Lower lobe of right lung (tissue), 2 donors: ENCODE measurements around the gene ULK4. TPM values are rescaled to one million over a fixed set of nuclear protein-coding genes. Genes with fewer than 3 reads are reported as not detected.

Experiments
- ATAC-seq, 2 donors: fragments of 200-7000 bp; cut with Tn5 transposase; one replicate each; pipeline ENCODE4 v1.9.1; 2020 to 2022; ENCODE audit warnings: mild to moderate bottlenecking in 2 of 2, moderate library complexity in 2 of 2
- DNase-seq: peaks from one replicate; pipeline ENCODE4 v3.0.0-alpha.2; 2020
- H3K27ac ChIP-seq: fragments of 200-600 bp; one replicate; pipeline ENCODE4 v1.8.0; 2022
- H3K27me3 ChIP-seq: fragments of 200-600 bp; one replicate; pipeline ENCODE4 v1.8.0; 2022; ENCODE audit warnings: low read depth
- H3K36me3 ChIP-seq: fragments of 200-600 bp; one replicate; pipeline ENCODE4 v1.8.0; 2022; ENCODE audit warnings: mild to moderate bottlenecking
- H3K4me1 ChIP-seq: fragments of 200-600 bp; one replicate; pipeline ENCODE4 v1.8.0; 2022
- H3K4me3 ChIP-seq: fragments of 200-600 bp; one replicate; pipeline ENCODE4 v1.8.0; 2022; ENCODE audit warnings: mild to moderate bottlenecking
- H3K9me3 ChIP-seq: fragments of 200-600 bp; one replicate; pipeline ENCODE4 v1.8.0; 2022
- intact Hi-C: fragments of 100-400 bp; cut with DNase I; formaldehyde crosslinking; loops from one replicate; pipeline ENCODE4 v1.11.0; 2022
- total RNA-seq: library from RNA; stranded (reverse); fragmentation: NEBNext Ultra II Directional; extraction: Animal tissue kit (Norgen Biotek cat#: 25700); gene quantifications from one replicate; pipeline ENCODE4 v1.2.1, GENCODE V29; 2021
- TF ChIP-seq, protein P1 (sequence below): fragments of 200-600 bp; IDR thresholded peaks from one replicate; pipeline ENCODE4 v1.8.0; 2022; ENCODE audit warnings: antibody characterized with exemption, mild to moderate bottlenecking
- donor health status: DM: no; HTN: yes; CAD: no; lungs with severe emphysema.

The ULK4 gene
- total RNA-seq, 1 donor from 2014 or later, result 11.4 TPM

DNA sequence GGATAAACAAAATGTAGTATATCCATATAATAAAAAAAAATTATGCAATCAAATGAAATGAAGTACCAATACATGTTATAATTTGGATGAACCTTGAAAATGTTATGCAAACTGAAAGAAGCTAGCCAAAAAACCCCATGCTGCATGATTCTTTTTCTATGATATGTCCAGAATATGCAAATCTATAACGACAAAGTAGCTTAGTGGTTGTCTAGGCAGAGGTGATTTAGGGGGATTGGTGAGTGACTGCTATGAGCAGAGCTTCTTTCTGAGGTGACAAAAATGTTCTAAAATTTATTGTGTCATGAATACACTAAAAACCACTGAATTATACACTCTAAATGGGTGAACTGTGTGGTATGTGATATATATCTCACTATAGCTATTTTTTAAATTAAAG, 438.0 kb downstream of the ULK4 start:
- Histone ChIP-seq H3K4me3 (no peak overlapping the region), H3K4me1 (no peaks in the 10 kb centered on the region), H3K27me3 (no peaks in the 10 kb centered on the region), H3K36me3 (no peaks in the 10 kb centered on the region), H3K27ac (no peak overlapping the region), H3K9me3 (no peaks in the 10 kb centered on the region)
- TF ChIP-seq, protein P1, sequence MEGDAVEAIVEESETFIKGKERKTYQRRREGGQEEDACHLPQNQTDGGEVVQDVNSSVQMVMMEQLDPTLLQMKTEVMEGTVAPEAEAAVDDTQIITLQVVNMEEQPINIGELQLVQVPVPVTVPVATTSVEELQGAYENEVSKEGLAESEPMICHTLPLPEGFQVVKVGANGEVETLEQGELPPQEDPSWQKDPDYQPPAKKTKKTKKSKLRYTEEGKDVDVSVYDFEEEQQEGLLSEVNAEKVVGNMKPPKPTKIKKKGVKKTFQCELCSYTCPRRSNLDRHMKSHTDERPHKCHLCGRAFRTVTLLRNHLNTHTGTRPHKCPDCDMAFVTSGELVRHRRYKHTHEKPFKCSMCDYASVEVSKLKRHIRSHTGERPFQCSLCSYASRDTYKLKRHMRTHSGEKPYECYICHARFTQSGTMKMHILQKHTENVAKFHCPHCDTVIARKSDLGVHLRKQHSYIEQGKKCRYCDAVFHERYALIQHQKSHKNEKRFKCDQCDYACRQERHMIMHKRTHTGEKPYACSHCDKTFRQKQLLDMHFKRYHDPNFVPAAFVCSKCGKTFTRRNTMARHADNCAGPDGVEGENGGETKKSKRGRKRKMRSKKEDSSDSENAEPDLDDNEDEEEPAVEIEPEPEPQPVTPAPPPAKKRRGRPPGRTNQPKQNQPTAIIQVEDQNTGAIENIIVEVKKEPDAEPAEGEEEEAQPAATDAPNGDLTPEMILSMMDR, result no peak
- intact Hi-C loops, result no loop called here
- no peak for DNase-seq
- no peak for ATAC-seq

DNA sequence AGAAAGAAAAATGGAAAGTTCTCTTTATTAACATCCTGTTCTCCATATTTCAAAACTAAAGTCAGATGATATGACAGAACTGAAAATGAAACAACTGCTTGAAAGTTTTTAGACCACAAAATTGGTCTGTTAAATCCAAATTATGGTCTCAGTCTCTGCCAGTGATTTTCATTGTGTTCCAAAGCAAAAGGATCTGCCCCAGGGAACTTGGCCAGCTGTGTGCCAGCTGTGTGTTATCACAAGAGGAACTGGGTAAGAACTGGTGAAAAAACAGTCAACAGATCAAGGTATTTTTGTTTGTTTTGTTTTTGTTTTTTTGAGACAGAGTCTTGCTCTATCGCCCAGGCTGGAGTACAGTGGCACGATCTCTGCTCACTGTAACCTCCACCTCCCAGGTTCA, 439.3 kb downstream of the ULK4 start:
- intact Hi-C loops, result no loop called here
- no peak for ATAC-seq
- Histone ChIP-seq H3K27me3 (no peaks in the 10 kb centered on the region), H3K4me3 (no peak overlapping the region), H3K4me1 (no peaks in the 10 kb centered on the region), H3K27ac (no peak overlapping the region), H3K9me3 (no peaks in the 10 kb centered on the region), H3K36me3 (no peaks in the 10 kb centered on the region)
- TF ChIP-seq, protein P1, result no peak
- no peak for DNase-seq

DNA sequence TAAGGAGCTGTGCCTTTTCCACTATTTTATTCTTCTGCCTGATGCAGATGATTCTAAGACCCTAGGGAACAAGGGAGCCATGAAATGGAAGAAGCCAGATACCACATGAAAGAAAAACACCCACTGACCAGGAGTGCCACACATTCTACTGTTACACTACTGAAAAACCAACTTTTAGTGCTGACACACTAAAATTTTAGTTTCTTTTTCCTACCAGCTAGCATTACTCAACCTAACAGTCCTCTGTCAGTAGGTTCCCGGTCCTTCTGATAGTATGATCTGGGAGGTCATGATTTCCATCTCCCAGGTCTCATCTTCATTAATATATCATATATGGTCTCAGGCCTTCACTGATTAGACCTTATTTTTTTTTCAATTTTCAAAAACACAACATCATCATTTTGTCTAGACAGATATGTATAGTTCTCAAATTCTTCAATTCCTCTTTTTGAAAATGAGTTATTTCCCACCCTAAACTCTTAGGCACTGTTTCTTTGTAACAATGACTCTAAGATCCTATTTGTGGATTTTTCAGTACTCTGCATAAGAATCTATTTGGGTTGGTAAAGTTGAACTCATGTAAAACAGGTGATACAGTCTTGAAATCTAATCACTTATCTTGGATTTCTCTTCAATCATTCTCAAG, 440.8 kb downstream of the ULK4 start:
- no peak for ATAC-seq
- TF ChIP-seq, protein P1, result no peak
- intact Hi-C loops, result no loop called here

DNA sequence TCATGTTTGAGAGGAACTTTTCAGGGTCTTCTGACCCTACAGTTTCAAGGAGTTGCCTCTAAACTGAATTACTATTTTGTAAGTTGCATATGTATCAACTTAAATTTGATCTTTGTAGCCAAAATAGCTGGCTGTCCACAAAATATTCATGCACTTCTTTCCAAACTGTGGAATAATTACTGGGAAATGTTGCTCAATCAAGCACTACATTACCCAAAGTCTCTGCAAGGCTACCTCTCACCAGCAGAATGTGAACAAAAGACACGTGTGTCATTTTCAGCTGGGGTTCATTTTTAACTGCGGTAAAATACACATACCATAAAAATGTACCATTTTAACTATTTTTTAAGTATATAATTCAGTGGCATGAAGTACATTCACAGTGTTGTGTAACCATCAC, 442.2 kb downstream of the ULK4 start:
- TF ChIP-seq, protein P1, result no peak
- no peak for DNase-seq
- Histone ChIP-seq H3K4me1 (no peaks in the 10 kb centered on the region), H3K36me3 (no peaks in the 10 kb centered on the region), H3K4me3 (no peak overlapping the region), H3K27me3 (no peaks in the 10 kb centered on the region), H3K9me3 (no peaks in the 10 kb centered on the region), H3K27ac (no peak overlapping the region)
- intact Hi-C loops, result no loop called here
- ATAC-seq, result no peak

More for the DNA sequence above, 440.8 kb downstream of the ULK4 start:
- H3K4me3 ChIP-seq, result no peak overlapping the region
- H3K27ac ChIP-seq, result no peak overlapping the region
- no peaks in the 10 kb centered on the region for H3K9me3 ChIP-seq
- no peak for DNase-seq
- H3K36me3 ChIP-seq, result no peaks in the 10 kb centered on the region
- H3K4me1 ChIP-seq, result no peaks in the 10 kb centered on the region
- H3K27me3 ChIP-seq, result no peaks in the 10 kb centered on the region

DNA sequence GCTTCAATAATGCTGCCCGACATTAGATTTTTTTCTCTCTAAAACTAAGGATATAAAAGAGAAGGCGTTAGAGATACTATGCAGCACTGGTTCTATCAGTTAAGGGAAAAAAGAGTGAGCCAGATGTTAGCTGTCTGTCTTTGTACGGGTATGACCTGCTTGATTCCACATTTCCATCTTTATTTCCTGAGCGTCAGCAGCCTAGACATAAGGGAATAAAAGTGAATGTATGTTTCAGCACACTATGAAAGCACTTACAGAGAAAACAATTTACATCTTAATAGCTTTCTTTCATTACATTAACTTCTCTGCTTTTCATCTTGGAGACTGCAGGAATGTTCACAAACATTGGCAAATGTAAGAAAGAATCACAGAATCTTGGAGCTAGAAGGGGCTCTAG, 443.3 kb downstream of the ULK4 start:
- no peaks in the 10 kb centered on the region for H3K27me3 ChIP-seq
- H3K4me3 ChIP-seq, result no peak overlapping the region
- no peaks in the 10 kb centered on the region for H3K36me3 ChIP-seq
- no peaks in the 10 kb centered on the region for H3K9me3 ChIP-seq
- TF ChIP-seq, protein P1, result no peak
- ATAC-seq (no peak), DNase-seq (no peak)
- no peak overlapping the region for H3K27ac ChIP-seq
- H3K4me1 ChIP-seq, result no peaks in the 10 kb centered on the region
- intact Hi-C loops, result no loop called here
